Lower lobe of right lung (tissue), 2 donors: Measurements from ENCODE around the gene SLC7A1. TPM values are rescaled to one million over a fixed set of nuclear protein-coding genes. Genes with fewer than 3 reads are reported as not detected.

Experiments
- ATAC-seq, 2 donors: fragments of 200-7000 bp; cut with Tn5 transposase; one replicate each; pipeline ENCODE4 v1.9.1; 2020 to 2022; ENCODE audit warnings: mild to moderate bottlenecking in 2 of 2, moderate library complexity in 2 of 2
- DNase-seq: peaks from one replicate; pipeline ENCODE4 v3.0.0-alpha.2; 2020
- H3K27ac ChIP-seq: fragments of 200-600 bp; one replicate; pipeline ENCODE4 v1.8.0; 2022
- H3K27me3 ChIP-seq: fragments of 200-600 bp; one replicate; pipeline ENCODE4 v1.8.0; 2022; ENCODE audit warnings: low read depth
- H3K36me3 ChIP-seq: fragments of 200-600 bp; one replicate; pipeline ENCODE4 v1.8.0; 2022; ENCODE audit warnings: mild to moderate bottlenecking
- H3K4me1 ChIP-seq: fragments of 200-600 bp; one replicate; pipeline ENCODE4 v1.8.0; 2022
- H3K4me3 ChIP-seq: fragments of 200-600 bp; one replicate; pipeline ENCODE4 v1.8.0; 2022; ENCODE audit warnings: mild to moderate bottlenecking
- H3K9me3 ChIP-seq: fragments of 200-600 bp; one replicate; pipeline ENCODE4 v1.8.0; 2022
- intact Hi-C: fragments of 100-400 bp; cut with DNase I; formaldehyde crosslinking; loops from one replicate; pipeline ENCODE4 v1.11.0; 2022
- total RNA-seq: library from RNA; stranded (reverse); fragmentation: NEBNext Ultra II Directional; extraction: Animal tissue kit (Norgen Biotek cat#: 25700); gene quantifications from one replicate; pipeline ENCODE4 v1.2.1, GENCODE V29; 2021
- TF ChIP-seq, protein P1 (sequence below): fragments of 200-600 bp; IDR thresholded peaks from one replicate; pipeline ENCODE4 v1.8.0; 2022; ENCODE audit warnings: antibody characterized with exemption, mild to moderate bottlenecking
- donor health status: DM: no; HTN: yes; CAD: no; lungs with severe emphysema.

SLC7A1 gene
- total RNA-seq, 1 donor from 2014 or later: 19.2 TPM

DNA sequence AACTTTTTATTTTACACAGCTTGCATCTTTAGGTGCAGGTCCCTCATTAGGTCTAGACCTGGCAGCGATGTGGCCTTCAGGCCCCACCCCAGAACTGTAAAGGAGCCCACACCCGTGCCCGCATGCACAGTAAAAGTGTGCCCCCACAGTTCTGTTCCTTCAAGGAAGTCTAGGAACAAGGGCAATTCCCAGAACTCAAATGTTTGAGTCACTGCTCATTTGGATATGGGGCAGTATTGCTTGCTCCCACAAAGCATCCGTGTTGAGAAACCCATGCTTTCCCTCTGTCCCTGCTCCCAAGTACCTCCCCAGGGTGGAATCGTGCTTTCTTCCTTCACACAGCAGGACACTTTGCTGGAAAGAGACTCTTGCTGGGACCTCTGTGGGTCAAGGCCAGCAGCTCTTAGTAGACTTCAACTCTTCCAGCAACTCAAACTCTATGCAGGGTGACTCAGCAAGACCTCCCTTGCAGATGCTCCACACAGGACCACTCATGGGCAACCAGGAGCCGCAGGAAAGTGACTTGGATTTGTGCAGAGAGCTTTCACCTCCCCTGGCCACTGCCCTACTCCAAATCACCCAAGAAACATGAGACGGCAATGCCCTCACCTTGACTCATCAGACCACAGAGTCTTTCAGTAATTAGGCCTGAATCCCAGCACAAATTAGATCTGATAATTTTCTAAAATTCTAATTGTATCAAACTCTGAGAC lies 12.3 kb downstream of the SLC7A1 start:
- Histone ChIP-seq H3K27ac (no peak overlapping the region), H3K4me1 (no peaks in the 10 kb centered on the region), H3K36me3 (no peaks in the 10 kb centered on the region), H3K27me3 (no peaks in the 10 kb centered on the region), H3K4me3 (no peak overlapping the region), H3K9me3 (no peaks in the 10 kb centered on the region)
- DNase-seq: no peak
- intact Hi-C loops: no loop called here
- no peak for ATAC-seq
- TF ChIP-seq, protein P1, sequence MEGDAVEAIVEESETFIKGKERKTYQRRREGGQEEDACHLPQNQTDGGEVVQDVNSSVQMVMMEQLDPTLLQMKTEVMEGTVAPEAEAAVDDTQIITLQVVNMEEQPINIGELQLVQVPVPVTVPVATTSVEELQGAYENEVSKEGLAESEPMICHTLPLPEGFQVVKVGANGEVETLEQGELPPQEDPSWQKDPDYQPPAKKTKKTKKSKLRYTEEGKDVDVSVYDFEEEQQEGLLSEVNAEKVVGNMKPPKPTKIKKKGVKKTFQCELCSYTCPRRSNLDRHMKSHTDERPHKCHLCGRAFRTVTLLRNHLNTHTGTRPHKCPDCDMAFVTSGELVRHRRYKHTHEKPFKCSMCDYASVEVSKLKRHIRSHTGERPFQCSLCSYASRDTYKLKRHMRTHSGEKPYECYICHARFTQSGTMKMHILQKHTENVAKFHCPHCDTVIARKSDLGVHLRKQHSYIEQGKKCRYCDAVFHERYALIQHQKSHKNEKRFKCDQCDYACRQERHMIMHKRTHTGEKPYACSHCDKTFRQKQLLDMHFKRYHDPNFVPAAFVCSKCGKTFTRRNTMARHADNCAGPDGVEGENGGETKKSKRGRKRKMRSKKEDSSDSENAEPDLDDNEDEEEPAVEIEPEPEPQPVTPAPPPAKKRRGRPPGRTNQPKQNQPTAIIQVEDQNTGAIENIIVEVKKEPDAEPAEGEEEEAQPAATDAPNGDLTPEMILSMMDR: no peak

DNA sequence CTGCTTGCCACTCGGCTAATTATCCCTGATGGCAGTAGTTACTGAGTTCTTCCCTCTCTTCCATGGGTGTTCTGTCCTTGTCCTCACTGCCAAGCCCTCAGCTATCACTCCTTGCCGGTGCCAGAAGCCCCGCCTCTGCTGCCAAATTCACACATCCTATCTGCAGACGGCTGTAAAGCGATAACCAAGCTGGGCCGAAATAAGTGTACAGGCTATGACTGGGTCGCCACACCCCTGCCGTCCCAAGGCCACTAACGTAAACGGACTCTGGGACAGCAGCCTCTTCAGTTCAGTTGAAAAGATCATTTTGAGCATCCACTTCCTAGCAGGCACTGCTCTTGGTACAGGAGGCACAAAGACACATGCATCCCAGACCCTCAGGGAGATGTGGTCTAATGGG lies 13.3 kb downstream of the SLC7A1 start:
- no peak for ATAC-seq
- no peaks in the 10 kb centered on the region for H3K36me3 ChIP-seq
- H3K4me3 ChIP-seq: no peak overlapping the region
- H3K27me3 ChIP-seq: no peaks in the 10 kb centered on the region
- DNase-seq: no peak
- intact Hi-C loops: no loop called here
- no peak overlapping the region for H3K27ac ChIP-seq
- TF ChIP-seq, protein P1: no peak
- no peaks in the 10 kb centered on the region for H3K4me1 ChIP-seq
- H3K9me3 ChIP-seq: no peaks in the 10 kb centered on the region

- no peak for DNase-seq
- intact Hi-C loops: no loop called here
Observed at GRCh38 chr13:29581666-29582065, 13.8 kb downstream of the SLC7A1 start.

DNA sequence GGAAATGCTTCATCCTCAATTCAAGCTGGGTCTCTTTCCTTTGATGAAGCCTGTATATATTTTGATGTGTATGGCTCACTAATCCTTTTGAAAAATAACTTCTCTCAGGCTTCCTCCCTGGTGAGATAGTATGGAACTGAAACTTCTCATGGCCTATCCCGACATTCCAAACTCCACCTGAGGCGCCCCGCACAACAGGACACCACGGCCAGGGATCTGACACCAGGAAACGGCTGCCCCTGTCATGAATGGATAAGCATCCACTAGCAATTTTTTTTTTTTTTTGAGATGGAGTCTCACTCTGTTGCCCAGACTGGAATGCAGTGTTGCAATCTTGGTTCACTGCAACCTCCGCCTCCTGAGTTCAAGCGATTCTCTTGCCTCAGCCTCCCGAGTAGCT lies 16.4 kb downstream of the SLC7A1 start:
- H3K4me3 ChIP-seq: no peak overlapping the region
- intact Hi-C loops: no loop called here
- DNase-seq (no peak), ATAC-seq (no peak)
- no peaks in the 10 kb centered on the region for H3K36me3 ChIP-seq
- H3K9me3 ChIP-seq: no peaks in the 10 kb centered on the region
- no peaks in the 10 kb centered on the region for H3K27me3 ChIP-seq
- no peak overlapping the region for H3K27ac ChIP-seq
- TF ChIP-seq, protein P1: no peak
- no peaks in the 10 kb centered on the region for H3K4me1 ChIP-seq

More at GRCh38 chr13:29581666-29582065, 13.8 kb downstream of the SLC7A1 start:
- no peaks in the 10 kb centered on the region for H3K9me3 ChIP-seq
- H3K36me3 ChIP-seq: no peaks in the 10 kb centered on the region
- ATAC-seq: no peak
- no peak overlapping the region for H3K27ac ChIP-seq
- TF ChIP-seq, protein P1: no peak
- no peaks in the 10 kb centered on the region for H3K27me3 ChIP-seq
- no peak overlapping the region for H3K4me3 ChIP-seq
- H3K4me1 ChIP-seq: no peaks in the 10 kb centered on the region

GRCh38 chr13:29578300-29579085 lies 17.0 kb downstream of the SLC7A1 start:
- Histone ChIP-seq H3K9me3 (no peaks in the 10 kb centered on the region), H3K27me3 (no peaks in the 10 kb centered on the region), H3K4me3 (no peak overlapping the region), H3K36me3 (no peaks in the 10 kb centered on the region), H3K4me1 (no peaks in the 10 kb centered on the region), H3K27ac (no peak overlapping the region)
- intact Hi-C loops: no loop called here
- TF ChIP-seq, protein P1: no peak
- ATAC-seq: peak in 1 of 2 donors; percentile 10
- no peak for DNase-seq
